Mucosa of rectum (tissue), 2 donors: Measurements from ENCODE around the gene RIOX2.

Source experiments
- H3K27ac ChIP-seq, 2 donors: one replicate each; pipeline ENCODE4 v1.7.0; 2013; ENCODE audit warnings: inconsistent platforms in 2 of 2, low read depth in 2 of 2, low read length in 2 of 2
- H3K27me3 ChIP-seq, 2 donors: one replicate each; pipeline ENCODE4 v1.7.0; 2013; ENCODE audit warnings: low read length in 2 of 2; ENCODE audit not compliant: control insufficient read depth in 2 of 2, insufficient read depth in 2 of 2
- H3K36me3 ChIP-seq, 2 donors: one replicate each; pipeline ENCODE4 v1.7.0; 2013; ENCODE audit warnings: low read length in 2 of 2; ENCODE audit not compliant: control insufficient read depth in 2 of 2, insufficient read depth in 2 of 2
- H3K4me1 ChIP-seq, 2 donors: one replicate each; pipeline ENCODE4 v1.7.0; 2013; ENCODE audit warnings: low read length in 2 of 2, mild to moderate bottlenecking in 1 of 2; ENCODE audit not compliant: control insufficient read depth in 2 of 2, insufficient read depth in 2 of 2
- H3K4me3 ChIP-seq, 2 donors: one replicate each; pipeline ENCODE4 v1.7.0; 2013; ENCODE audit warnings: low read length in 2 of 2
- H3K9ac ChIP-seq, 2 donors: one replicate each; pipeline ENCODE4 v1.7.0; 2013; ENCODE audit warnings: low read length in 2 of 2, low read depth in 1 of 2, mild to moderate bottlenecking in 1 of 2
- H3K9me3 ChIP-seq, 2 donors: one replicate each; pipeline ENCODE4 v1.7.0; 2013; ENCODE audit warnings: low read length in 2 of 2; ENCODE audit not compliant: control insufficient read depth in 2 of 2
- donor health status: healthy.
- donor health status: Normal muscosa, but diverticular disease.

The RIOX2 gene

GRCh38 chr3:97957617-97958311 is 14.5 kb downstream of the RIOX2 start:
- Histone ChIP-seq H3K27me3 (no peaks in the 10 kb centered on the region), H3K4me1 (no peaks in the 10 kb centered on the region), H3K27ac (no peak overlapping the region), H3K9me3 (no peaks in the 10 kb centered on the region), H3K9ac (no peak overlapping the region), H3K36me3 (peaks cover 26 to 31% of the 10 kb centered on the region in 2 donors), H3K4me3 (no peak overlapping the region)

DNA sequence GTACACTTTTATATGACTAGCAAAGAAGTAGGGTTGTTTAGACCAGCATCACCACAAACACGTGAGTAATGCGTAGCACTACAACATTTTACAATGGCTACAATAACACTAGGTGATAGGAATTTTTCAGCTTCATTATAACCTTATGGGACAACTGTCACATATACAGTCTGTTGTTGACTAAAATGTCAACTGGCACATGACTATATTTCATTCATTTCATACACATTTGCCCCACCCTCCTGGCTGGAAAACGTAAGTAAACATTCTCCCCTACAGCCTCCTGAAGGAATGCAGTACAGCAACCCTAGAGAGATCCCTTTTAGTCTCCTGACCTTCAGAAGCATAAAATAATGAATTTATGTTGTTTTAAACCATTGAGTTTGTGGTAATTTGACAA is 16.2 kb downstream of the RIOX2 start:
- H3K9me3 ChIP-seq = no peaks in the 10 kb centered on the region
- H3K4me3 ChIP-seq = no peak overlapping the region
- H3K27ac ChIP-seq = no peak overlapping the region
- H3K27me3 ChIP-seq = no peaks in the 10 kb centered on the region
- H3K9ac ChIP-seq = no peak overlapping the region
- no peaks in the 10 kb centered on the region for H3K4me1 ChIP-seq
- peaks cover 26 to 42% of the 10 kb centered on the region in 2 donors for H3K36me3 ChIP-seq

DNA sequence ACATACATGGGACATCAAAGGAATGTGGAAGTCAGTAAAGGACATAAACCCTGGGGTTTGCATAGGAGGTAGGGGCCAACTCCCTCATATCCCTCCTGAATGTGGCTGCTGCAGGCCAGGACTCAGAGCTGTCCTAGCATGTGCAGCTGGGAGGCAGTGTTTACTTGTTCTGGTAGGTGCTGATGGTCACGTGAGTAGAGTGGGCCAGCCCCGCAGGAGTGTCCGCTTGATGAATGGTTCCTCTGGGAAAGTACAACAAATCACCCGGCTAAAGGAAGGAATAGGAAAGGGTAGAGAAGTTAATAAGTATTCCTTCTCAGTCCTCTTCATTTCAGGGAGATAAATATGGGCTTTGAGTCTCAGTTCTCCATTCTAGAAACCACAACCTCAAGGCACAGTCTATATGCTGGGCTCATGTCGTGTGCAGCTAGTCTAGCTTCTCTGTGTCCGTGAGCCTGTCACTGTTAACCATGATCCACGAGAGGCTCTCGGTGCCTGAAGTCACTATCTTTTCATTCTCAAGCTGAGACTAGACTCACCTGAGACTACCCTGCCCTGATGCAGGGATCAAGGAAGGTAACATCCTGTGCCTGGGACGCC is 17.9 kb downstream of the RIOX2 start:
- Histone ChIP-seq H3K27me3 (no peaks in the 10 kb centered on the region), H3K36me3 (peaks cover 28 to 53% of the 10 kb centered on the region in 2 donors), H3K27ac (no peak overlapping the region), H3K9me3 (no peaks in the 10 kb centered on the region), H3K4me3 (no peak overlapping the region), H3K4me1 (no peaks in the 10 kb centered on the region), H3K9ac (no peak overlapping the region)

- Histone ChIP-seq H3K4me3 (no peak overlapping the region), H3K9ac (no peak overlapping the region), H3K27me3 (no peaks in the 10 kb centered on the region), H3K9me3 (no peaks in the 10 kb centered on the region), H3K4me1 (no peaks in the 10 kb centered on the region), H3K27ac (no peak overlapping the region), H3K36me3 (peaks cover 28 to 56% of the 10 kb centered on the region in 2 donors)
Measured at GRCh38 chr3:97952872-97953271, 19.4 kb downstream of the RIOX2 start.

- Histone ChIP-seq H3K9ac (no peak overlapping the region), H3K4me1 (no peaks in the 10 kb centered on the region), H3K27ac (no peak overlapping the region), H3K4me3 (no peak overlapping the region), H3K27me3 (no peaks in the 10 kb centered on the region), H3K36me3 (peaks cover 28 to 55% of the 10 kb centered on the region in 2 donors), H3K9me3 (no peaks in the 10 kb centered on the region)
Measured at GRCh38 chr3:97952280-97952679, 20.0 kb downstream of the RIOX2 start.

DNA sequence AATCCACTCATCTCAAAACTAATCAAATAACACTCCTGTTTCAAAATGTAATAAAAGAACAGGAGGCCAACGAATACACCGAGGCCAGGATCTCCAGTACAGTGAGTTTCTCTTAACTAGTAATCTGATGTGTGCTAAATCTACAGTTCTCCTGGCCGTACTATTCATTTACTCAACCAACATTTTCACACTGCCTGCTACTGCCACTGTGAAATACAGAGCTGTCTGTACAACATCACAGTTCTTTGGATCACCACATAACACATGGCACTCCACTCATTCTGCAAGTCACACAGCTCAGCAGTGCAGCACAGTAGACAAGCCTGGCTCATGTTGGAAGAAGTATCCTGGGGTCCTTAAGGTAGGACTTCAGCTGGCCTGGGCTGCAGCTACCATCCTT is 21.9 kb downstream of the RIOX2 start:
- peaks cover 29 to 69% of the 10 kb centered on the region in 2 donors for H3K36me3 ChIP-seq
- H3K9me3 ChIP-seq = no peaks in the 10 kb centered on the region
- no peak overlapping the region for H3K4me3 ChIP-seq
- no peaks in the 10 kb centered on the region for H3K27me3 ChIP-seq
- H3K4me1 ChIP-seq = no peaks in the 10 kb centered on the region
- no peak overlapping the region for H3K9ac ChIP-seq
- H3K27ac ChIP-seq = no peak overlapping the region

DNA sequence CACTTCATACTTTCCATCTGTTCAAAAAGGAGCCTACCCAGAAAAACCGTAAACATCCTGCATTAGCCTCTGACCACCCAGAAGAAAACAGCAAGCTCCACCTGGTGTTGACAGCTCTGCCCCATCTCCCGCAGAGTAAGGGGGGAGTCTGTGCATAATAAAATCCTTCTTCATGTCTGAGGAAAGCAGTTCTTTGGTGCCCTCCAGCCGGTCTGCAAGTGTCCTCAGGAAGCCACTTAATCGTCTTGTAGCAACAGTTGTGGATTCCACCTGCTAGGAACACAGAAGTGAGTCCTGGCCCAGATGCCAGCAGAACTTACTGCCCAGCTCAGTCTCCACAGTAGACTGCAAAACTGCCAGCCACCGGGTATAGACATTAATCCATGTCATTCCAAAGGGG is 22.5 kb downstream of the RIOX2 start:
- H3K27me3 ChIP-seq = no peaks in the 10 kb centered on the region
- H3K27ac ChIP-seq = no peak overlapping the region
- no peaks in the 10 kb centered on the region for H3K4me1 ChIP-seq
- H3K4me3 ChIP-seq = no peak overlapping the region
- H3K36me3 ChIP-seq = peaks cover 30 to 71% of the 10 kb centered on the region in 2 donors
- H3K9ac ChIP-seq = no peak overlapping the region
- no peaks in the 10 kb centered on the region for H3K9me3 ChIP-seq

DNA sequence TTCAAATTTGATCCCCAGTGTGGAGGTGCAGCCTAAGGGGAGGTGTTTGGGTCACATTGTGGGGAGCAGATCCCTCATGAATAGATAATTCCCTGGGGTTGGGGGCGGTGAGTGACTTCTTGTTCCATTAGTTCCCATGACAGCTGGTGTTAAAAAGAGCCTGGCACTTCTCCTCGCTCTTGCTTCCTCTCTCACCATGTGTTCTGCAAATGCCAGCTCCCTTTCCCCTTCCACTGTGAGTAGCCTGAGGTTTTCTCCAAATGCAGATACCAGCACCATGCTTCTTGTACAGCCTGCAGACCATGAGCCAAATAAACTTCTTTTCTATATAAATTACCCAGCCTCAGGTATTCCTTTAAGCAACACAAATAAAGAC is 23.1 kb downstream of the RIOX2 start:
- Histone ChIP-seq H3K36me3 (peaks cover 27 to 65% of the 10 kb centered on the region in 2 donors), H3K9me3 (no peaks in the 10 kb centered on the region), H3K4me1 (no peaks in the 10 kb centered on the region), H3K9ac (no peak overlapping the region), H3K27ac (no peak overlapping the region), H3K27me3 (no peaks in the 10 kb centered on the region), H3K4me3 (no peak overlapping the region)

GRCh38 chr3:97948351-97949109 is 23.7 kb downstream of the RIOX2 start:
- Histone ChIP-seq H3K4me3 (no peak overlapping the region), H3K27ac (no peak overlapping the region), H3K36me3 (peaks cover 30 to 67% of the 10 kb centered on the region in 2 donors), H3K9ac (no peak overlapping the region), H3K27me3 (no peaks in the 10 kb centered on the region), H3K9me3 (no peaks in the 10 kb centered on the region), H3K4me1 (no peaks in the 10 kb centered on the region)

- no peak overlapping the region for H3K9ac ChIP-seq
- peaks cover 22 to 46% of the 10 kb centered on the region in 2 donors for H3K36me3 ChIP-seq
- no peak overlapping the region for H3K4me3 ChIP-seq
- no peaks in the 10 kb centered on the region for H3K4me1 ChIP-seq
- H3K27ac ChIP-seq = no peak overlapping the region
- no peaks in the 10 kb centered on the region for H3K27me3 ChIP-seq
- H3K9me3 ChIP-seq = no peaks in the 10 kb centered on the region
Measured at GRCh38 chr3:97942801-97943546, 29.3 kb downstream of the RIOX2 start.
